Activated CD4-positive, alpha-beta T cell treated with anti-CD3 and anti-CD28 coated beads for 1 hour (primary cell): ENCODE data around the gene GPR62.
A peak's percentile ranks its signal among the peaks of the same experiment; 100 is the strongest.

ENCODE experiments used
- DNase-seq: peaks from one replicate; pipeline ENCODE4 v3.0.0-alpha.2; 2020

Gene GPR62

DNA sequence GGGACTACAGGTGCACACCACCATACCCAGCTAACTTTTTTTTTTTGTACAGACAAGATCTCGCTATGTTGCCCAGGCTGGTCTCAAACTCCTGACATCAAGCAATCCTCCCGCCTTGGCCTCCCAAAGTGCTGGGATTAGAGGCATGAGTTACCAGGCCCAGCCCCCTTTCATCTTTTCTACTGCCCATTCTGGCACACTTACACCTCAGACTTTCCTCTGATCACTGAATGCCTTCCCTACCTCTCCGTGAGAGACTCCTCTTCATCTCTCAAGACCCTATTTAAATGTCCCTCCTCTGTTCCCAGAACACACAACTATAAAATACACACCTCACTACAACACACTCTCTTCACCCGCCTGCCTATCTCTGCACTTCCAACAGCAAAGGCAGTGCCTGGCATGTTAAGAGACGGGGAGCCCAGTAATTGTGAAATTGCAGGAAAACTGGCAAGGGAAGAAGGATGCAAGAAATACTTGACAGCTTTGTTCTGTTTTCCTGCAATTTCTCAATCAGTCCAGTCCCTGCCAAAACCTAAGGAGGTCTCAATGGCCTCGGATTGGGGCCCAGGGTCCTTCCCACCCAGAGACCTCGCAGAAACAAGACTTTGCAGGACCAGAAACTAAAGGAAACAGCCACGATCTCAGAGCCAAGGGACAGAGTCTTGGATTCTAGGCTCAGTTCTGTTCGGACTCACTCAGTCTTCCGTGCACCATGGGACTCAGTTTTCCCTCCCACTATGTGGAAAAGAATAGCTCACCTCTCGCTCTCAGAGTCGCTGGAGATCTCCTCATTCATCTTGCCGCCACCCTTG lies 14.3 kb upstream of the GPR62 start:
- DNase-seq, result no peak

DNA sequence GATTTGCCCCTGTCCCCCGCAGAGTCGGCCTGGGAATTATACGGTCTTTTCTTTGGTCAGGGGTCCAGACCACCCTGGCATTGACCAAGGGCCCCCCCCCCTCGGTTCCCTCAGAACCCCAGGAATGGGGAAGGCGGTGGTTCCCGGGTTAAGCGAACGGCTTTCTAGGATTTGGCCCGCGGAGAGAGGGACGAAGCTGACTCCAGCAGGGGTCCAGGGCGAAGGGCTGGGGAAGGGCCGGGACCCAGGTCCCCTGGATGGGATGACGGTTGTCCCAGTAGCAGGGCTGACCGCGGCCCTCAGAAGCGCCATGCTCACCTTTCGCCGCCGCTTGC lies 13.8 kb upstream of the GPR62 start:
- no peak for DNase-seq

DNA sequence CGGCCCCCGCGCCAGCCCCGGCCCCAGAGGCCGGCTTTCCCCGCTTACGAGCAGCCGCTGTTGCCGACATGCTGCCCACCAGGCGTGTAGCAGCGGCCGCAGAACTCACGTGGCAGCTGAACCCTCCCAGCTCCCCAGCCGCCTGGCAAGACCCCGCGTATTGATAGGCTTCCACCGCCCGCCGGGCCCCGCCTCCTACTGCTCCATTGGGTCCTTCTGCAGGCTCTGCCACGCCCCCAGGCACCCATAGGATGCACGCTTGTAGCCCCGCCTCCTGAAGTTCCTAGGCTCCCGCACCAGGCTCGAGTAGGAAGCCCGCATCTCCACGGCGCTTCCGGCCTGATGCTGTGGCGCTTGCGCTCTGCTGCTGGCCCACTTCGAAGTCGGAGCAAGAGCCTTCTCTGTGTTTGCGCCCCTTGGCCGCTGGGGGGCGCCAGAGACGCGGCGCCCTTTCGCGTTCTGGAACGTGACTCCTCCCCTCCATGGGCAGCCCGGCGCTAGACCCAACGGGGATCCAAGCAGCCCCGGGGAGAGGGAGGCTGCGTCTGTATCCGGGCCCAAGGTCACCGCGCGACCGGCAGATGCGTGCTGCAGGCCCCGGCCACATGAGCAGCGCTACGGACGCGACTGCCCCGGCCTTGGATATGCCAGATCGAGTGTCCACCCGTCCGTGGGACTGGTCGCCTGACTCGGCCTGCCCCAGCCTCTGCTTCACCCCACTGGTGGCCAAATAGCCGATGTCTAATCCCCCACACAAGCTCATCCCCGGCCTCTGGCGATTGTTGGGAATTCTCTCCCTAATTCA lies 13.2 kb upstream of the GPR62 start, which contains the start of the genes PARP3 and RRP9:
Gene PARP3, plus strand, starts transcription at position 566 of the 805 bp plus-strand sequence. CDS start 993 bp downstream, outside the sequence.
Gene RRP9, minus strand, starts transcription at position 107 of the 805 bp plus-strand sequence. Its CDS starts 37 bp downstream, at position 70.
- DNase-seq, result peak; percentile 99

DNA sequence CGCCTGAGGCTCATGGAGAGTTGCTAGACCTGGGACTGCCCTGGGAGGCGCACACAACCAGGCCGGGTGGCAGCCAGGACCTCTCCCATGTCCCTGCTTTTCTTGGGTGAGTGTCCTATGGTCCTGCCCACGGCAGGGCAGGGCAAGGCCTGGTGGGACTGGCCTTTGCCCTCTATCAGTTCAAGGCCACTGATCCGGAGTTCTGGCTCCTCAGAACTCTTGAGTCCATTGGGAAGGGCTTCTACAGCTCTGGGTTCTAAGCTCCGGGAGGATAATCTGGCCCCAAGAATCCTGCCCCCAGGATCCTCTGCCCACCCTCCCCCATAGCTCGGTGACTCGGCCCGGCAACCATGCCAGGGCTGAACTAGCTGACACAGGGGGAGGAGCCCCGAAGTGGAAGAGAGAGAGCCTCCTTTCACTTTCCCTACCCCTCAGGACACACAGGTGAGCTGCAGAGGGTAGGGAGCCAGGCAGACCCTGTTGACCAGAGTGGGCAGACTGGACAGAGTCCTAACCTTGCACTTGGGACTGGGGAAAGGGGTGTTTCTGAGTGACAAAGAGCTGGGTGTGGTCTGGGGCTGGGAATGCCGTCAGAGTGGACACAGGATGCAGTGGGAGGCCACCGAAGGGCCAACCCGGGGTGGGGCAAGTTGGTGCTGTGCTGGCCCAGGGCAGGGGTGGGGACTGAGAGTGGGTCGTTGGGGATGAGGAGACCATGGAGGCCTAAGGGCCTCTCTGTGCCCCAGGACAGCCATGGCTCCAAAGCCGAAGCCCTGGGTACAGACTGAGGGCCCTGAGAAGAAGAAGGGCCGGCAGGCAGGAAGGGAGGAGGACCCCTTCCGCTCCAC lies 12.4 kb upstream of the GPR62 start:
- DNase-seq, result peak; percentile 38

DNA sequence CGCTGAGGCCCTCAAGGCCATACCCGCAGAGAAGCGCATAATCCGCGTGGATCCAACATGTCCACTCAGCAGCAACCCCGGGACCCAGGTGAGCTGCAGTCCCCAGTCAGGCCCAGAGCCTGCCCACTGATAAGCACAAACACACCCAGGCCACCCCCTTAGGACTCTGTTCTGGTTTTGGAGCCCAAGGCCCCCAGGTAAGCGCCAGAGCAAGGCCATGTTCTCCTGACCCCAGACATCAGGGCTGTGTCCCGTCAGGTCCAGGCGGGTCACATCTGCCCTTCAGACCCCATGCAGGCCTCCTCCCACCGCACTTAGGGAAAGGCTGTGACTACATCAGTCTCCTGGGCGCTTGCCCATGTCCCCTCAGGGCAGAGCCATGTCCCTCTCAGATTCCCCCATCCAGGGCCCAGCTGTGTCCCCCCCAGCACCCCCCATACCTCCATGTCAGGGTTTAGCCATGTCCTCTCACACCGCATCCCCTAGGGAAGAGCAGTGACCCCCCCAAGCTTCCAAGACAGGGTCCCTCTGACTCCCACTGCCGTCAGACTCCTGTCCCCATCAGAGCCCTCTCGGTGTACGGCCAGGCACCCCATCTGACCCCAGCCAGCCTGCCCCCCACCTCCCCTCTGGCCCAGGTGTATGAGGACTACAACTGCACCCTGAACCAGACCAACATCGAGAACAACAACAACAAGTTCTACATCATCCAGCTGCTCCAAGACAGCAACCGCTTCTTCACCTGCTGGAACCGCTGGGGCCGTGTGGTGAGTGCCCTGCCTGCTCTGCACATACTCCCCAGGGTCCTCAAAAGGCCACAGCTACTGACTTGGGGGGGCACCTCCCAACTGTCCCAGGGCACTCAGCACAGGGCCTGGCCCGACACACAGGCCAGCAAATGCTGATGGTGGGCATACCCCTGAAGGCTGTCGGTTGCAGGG lies 11.5 kb upstream of the GPR62 start:
- no peak for DNase-seq

DNA sequence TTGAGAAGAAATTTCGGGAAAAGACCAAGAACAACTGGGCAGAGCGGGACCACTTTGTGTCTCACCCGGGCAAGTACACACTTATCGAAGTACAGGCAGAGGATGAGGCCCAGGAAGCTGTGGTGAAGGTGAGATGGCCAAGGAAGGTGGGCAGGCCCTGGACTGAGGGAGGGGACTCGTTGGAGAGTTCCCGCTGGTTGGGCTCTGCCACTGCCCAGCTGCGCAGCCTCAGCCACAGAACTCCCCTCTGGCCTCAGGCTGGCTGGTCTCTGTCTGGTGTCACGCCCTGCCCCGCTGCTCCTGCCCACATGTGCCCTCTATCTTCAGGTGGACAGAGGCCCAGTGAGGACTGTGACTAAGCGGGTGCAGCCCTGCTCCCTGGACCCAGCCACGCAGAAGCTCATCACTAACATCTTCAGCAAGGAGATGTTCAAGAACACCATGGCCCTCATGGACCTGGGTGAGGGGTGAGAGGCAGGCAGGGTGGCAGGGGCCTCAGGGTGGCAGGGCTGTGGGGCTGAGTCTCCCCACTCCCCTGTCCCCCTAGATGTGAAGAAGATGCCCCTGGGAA lies 10.6 kb upstream of the GPR62 start:
- DNase-seq, result no peak

DNA sequence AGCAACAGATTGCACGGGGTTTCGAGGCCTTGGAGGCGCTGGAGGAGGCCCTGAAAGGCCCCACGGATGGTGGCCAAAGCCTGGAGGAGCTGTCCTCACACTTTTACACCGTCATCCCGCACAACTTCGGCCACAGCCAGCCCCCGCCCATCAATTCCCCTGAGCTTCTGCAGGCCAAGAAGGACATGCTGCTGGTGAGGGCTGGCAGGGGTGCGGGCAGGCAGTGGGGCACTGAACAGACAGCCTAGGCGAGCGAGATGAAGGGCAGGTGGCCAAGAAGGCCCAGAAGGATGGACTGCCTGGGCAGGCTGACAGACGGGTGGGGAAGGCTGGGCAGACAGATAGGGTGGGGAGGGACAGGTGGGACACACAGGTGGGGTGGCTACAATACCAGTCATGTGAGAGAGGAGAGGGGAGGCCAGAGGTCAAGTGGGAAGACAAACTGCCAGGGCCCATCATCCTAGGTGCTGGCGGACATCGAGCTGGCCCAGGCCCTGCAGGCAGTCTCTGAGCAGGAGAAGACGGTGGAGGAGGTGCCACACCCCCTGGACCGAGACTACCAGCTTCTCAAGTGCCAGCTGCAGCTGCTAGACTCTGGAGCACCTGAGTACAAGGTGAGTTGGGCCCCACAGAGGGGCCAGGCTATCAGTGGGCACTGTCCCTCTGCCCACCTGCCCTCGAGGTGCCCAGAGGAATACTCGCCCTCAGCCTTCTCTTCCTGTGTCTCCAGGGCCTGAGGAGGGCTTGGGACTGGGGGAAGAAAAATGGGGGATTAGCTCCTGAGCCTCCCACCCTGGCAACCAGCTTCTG lies 9.9 kb upstream of the GPR62 start:
- DNase-seq, result no peak

DNA sequence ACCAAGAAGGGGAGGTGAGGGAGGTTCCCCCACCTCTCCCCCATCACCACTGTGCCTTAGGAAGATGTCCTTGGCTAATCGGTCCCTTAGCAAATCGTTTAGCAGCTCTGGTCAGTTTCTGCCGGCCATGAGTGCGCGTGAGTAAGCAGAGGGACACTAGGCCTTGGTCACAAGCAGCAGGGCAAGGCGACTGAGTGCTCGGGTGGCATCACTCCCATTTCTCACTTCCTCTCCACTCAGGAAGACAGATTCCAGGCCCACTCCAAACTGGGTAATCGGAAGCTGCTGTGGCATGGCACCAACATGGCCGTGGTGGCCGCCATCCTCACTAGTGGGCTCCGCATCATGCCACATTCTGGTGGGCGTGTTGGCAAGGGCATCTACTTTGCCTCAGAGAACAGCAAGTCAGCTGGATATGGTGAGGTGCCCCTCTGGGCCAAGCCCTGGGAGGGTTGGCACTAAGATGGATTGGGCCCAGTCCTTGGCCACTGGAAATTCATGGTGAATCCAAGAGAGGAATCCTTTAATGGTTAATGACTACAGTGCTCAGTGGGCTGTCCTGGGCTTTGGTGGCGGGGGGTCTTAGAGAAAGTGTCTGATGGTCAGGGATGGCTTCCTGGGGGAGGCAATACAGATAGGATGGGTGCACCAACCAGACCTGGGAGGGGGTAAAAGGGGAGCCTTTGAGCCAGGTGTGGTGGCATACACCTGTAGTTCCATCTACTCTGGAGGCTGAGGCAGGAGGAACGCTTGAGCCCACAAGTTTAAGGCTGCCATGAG lies 9.1 kb upstream of the GPR62 start:
- no peak for DNase-seq

DNA sequence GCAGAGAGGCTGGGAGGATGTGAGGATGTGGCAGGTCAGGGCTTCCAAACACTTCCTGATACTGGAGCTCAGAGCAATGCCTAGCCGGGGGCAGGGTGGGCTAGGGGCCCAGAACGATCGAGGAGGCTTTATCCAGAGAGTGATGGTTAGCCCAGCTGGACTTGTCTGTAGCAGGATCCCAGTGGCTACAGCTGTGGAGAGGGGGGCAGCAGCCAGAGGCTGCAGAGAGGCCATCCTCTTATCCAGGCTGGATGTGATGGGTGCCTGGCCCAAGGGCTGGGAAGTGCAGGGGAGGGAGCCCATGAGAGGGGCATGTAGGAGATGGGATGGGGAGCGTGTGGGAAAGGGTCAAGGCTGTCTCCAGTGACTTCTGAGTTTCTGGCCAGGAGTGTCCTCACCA lies 8.4 kb upstream of the GPR62 start:
- DNase-seq, result no peak

DNA sequence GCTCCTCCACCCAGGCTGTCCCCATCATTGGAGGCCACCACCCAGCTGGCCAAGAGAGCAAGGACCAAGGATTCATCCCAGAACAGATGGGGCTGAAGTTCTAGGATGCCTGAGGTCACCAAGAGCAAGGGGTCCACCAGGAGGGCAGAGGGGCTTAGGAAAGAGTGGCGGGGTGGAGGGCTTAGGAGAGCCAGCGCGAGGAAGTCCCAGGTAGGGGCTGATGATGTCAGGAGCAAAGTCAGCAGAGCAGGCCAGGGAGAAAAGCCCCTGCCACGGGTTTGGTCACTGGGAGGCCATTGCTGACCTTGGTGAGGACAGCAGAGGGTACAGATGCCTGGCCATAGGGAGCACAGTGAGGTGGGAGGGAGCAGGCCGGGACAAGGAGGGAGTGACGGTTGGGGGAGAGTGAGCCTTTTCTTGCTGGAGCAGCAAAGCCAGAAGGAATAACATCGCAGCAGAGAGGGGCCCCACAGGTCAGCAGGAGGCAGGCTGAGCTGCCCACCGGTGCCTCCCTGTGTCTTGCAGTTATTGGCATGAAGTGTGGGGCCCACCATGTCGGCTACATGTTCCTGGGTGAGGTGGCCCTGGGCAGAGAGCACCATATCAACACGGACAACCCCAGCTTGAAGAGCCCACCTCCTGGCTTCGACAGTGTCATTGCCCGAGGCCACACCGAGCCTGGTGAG lies 7.8 kb upstream of the GPR62 start:
- no peak for DNase-seq

DNA sequence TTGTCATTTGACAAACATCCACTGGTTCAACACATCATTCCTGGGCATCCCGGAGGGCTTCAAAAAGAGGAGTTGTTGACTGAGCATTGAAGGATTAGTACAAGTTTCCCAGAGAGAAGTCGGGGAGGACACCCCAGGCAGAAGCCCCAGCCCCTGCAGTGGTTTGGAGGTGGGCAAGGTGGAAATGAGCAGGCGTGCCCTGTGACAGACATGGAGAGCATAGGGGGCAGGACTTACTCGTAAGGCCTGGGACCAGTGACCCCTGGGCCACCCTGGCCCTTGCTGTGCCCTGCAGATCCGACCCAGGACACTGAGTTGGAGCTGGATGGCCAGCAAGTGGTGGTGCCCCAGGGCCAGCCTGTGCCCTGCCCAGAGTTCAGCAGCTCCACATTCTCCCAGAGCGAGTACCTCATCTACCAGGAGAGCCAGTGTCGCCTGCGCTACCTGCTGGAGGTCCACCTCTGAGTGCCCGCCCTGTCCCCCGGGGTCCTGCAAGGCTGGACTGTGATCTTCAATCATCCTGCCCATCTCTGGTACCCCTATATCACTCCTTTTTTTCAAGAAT lies 7.1 kb upstream of the GPR62 start:
- DNase-seq, result no peak

DNA sequence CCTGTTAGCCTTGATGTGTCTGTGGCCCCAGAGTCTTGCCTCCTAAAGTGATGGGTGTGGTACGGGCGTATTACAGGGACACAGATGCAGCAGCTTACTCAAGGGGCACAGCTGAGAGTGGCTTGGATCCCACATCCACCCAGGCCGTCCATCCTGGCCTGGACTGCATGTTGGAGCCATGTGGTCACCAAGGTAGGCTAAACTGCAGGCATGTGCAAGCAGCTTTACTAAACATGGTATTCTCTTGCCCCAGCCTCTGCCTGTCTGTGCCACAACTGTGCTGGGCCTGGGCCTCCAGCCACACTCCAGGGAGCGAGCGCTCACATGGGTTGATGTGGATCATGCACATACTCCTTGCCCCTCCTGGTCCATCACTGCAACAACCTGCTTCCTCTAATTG lies 6.1 kb upstream of the GPR62 start:
- no peak for DNase-seq

DNA sequence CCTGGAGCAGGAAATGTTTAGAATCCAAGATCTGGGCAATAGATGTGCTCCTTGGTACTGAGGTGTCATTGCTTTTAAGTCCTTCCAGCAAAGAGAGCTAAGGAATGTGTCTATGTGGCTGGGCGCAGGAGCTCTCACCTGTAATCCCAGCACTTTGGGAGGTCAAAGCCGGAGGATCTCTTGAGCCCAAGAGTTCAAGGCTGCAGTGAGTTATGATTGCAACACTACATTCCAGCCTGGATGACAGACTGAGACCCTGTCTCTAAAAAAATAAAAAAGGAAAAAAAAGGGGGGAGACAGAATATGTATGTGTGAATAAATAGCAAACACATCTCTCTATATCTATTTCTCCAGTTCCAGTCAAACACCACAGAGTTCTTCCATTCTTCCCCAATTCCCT lies 4.3 kb upstream of the GPR62 start:
- DNase-seq, result no peak

DNA sequence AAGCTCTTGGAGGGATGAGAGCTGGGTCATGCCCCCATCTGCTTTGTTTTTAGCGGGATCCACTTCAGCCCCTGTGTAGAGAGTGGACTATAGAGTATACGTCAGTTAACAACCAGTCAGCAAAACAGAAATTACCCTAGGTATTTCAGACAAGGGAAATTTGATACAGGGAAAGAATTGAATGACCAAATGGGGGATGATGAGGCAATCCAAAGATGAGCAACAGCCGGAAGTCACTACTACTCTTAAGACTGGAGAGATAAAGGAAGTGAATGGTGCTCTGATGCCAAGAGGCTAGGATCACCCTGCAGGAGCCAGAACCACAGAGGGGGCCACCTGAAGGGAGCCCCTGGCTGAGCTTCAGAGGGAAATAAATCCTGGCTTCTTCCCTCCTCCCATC lies 1.7 kb upstream of the GPR62 start:
- no peak for DNase-seq

DNA sequence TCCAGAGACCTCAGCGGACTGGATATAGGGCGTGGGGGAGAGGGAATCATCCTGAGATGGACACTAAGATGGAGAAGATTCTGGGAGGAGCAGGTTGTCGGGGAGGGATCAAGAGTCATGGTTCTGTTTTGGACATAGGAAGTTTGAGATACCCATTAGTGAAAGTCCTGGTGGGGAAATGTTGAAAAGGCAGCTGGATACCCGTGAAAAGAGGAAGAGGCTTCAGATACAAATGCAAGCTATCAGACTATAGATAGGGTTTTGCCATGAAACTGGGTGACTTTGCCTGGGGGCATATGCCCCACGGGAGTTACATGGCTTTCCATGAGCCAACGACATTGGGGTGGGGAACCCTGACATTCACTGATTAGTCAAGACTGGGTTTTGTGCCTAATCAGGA lies 1.1 kb upstream of the GPR62 start:
- no peak for DNase-seq

DNA sequence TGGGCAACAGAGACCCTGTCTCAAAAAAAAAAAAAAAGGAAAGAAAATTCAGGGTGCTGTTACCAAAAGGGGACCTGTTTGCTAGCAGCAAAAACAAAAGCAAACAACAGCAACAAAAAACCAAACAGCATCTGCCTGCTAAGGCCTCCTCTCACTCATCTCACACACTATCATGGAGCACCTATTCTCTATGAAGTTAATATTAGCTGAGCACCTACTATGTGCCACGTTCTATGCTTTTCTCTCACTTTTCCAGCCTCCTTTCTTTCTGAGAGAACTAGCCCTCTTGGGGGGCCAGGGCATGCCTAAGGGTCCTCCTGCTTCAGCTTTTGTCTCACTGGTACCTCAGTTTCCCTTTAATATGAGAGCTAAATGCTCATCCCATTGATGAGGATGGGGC lies 468 bp upstream of the GPR62 start:
- no peak for DNase-seq

DNA sequence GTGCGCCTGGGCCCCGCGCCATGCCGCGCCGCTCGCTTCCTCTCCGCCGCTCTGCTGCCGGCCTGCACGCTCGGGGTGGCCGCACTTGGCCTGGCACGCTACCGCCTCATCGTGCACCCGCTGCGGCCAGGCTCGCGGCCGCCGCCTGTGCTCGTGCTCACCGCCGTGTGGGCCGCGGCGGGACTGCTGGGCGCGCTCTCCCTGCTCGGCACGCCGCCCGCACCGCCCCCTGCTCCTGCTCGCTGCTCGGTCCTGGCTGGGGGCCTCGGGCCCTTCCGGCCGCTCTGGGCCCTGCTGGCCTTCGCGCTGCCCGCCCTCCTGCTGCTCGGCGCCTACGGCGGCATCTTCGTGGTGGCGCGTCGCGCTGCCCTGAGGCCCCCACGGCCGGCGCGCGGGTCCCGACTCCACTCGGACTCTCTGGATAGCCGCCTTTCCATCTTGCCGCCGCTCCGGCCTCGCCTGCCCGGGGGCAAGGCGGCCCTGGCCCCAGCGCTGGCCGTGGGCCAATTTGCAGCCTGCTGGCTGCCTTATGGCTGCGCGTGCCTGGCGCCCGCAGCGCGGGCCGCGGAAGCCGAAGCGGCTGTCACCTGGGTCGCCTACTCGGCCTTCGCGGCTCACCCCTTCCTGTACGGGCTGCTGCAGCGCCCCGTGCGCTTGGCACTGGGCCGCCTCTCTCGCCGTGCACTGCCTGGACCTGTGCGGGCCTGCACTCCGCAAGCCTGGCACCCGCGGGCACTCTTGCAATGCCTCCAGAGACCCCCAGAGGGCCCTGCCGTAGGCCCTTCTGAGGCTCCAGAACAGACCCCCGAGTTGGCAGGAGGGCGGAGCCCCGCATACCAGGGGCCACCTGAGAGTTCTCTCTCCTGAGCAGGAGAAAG lies 951 bp downstream of the GPR62 start:
- no peak for DNase-seq
